ENCODE data around the gene GAREM1. TPM values are rescaled to one million over a fixed set of nuclear protein-coding genes. Genes with fewer than 3 reads are reported as not detected.

Gene GAREM1
- total RNA-seq, 1 experiment from 2014 or later: 10.2 TPM

GRCh38 chr18:32439802-32440201 is 30.9 kb downstream of the GAREM1 start:
- no peaks in the 10 kb centered on the region for H3K4me1 ChIP-seq (replicated peaks; ENCODE audit: insufficient read depth)
- no peaks in the 10 kb centered on the region for H3K27me3 ChIP-seq (ENCODE audit: insufficient read depth, low read depth)
- no peak overlapping the region for H3K27ac ChIP-seq
- no peak overlapping the region for H2AFZ ChIP-seq
- H3K4me3 ChIP-seq: no peak overlapping the region
- CTCF ChIA-PET: no interaction called here
- intact Hi-C loops (cut with micrococcal nuclease; ENCODE audit: unreplicated experiment): no loop called here
- H3K36me3 ChIP-seq (ENCODE audit: low read depth): no peaks in the 10 kb centered on the region
- no peaks in the 10 kb centered on the region for H4K20me1 ChIP-seq (ENCODE audit: insufficient read depth)
- no peak for DNase-seq
- no peaks in the 10 kb centered on the region for H3F3A ChIP-seq (ENCODE audit: insufficient read depth, low read depth)
- H3K9me3 ChIP-seq (ENCODE audit: insufficient read depth, low read depth): no peaks in the 10 kb centered on the region
- H3K9me2 ChIP-seq (ENCODE audit: insufficient read depth): no peaks in the 10 kb centered on the region
- no TSS peak for BruUV-seq (replicated peaks)
- POLR2A ChIA-PET (ENCODE audit: unreplicated experiment): no interaction called here
- H3K79me2 ChIP-seq (ENCODE audit: low read depth): peaks cover 10% of the 10 kb centered on the region; the same call in 1 of the 2 replicates
- TF ChIP-seq CTCF (conservative IDR thresholded peaks at IDR 0.05) (no peak), EZH2 (IDR thresholded peaks at IDR 0.05; ENCODE audit: low read depth) (no peak)
- H3K4me2 ChIP-seq: no peak overlapping the region

- Histone ChIP-seq H3K9me2 (ENCODE audit: insufficient read depth) (no peaks in the 10 kb centered on the region), H2AFZ (no peak overlapping the region), H3K4me3 (no peak overlapping the region), H3K9me3 (ENCODE audit: insufficient read depth, low read depth) (no peaks in the 10 kb centered on the region), H3K36me3 (ENCODE audit: low read depth) (no peaks in the 10 kb centered on the region), H3F3A (ENCODE audit: insufficient read depth, low read depth) (no peaks in the 10 kb centered on the region), H3K4me1 (replicated peaks; ENCODE audit: insufficient read depth) (no peaks in the 10 kb centered on the region), H3K4me2 (no peak overlapping the region), H3K27me3 (ENCODE audit: insufficient read depth, low read depth) (no peaks in the 10 kb centered on the region), H3K79me2 (ENCODE audit: low read depth) (peaks cover 10% of the 10 kb centered on the region; the same call in 1 of the 2 replicates), H3K27ac (no peak overlapping the region), H4K20me1 (ENCODE audit: insufficient read depth) (no peaks in the 10 kb centered on the region)
- intact Hi-C loops (cut with micrococcal nuclease; ENCODE audit: unreplicated experiment): no loop called here
- TF ChIP-seq CTCF (conservative IDR thresholded peaks at IDR 0.05) (no peak), EZH2 (IDR thresholded peaks at IDR 0.05; ENCODE audit: low read depth) (no peak)
- ChIA-PET POLR2A (ENCODE audit: unreplicated experiment) (interaction anchor here (0.6 kb wide), 1 partner anchor 760 kb away, joined by 8 read pairs; no protein-coding TSS in a partner anchor), CTCF (interaction anchor here (0.6 kb wide), 1 partner anchor 35 kb away, joined by 5 read pairs; no protein-coding TSS in a partner anchor)
- BruUV-seq (replicated peaks): no TSS peak
- DNase-seq: no peak
These were observed 31.4 kb downstream of the GAREM1 start for GRCh38 chr18:32439241-32439640.

- TF ChIP-seq CTCF (conservative IDR thresholded peaks at IDR 0.05) (no peak), EZH2 (IDR thresholded peaks at IDR 0.05; ENCODE audit: low read depth) (no peak)
- Histone ChIP-seq H3K27ac (no peak overlapping the region), H4K20me1 (ENCODE audit: insufficient read depth) (no peaks in the 10 kb centered on the region), H3K9me2 (ENCODE audit: insufficient read depth) (no peaks in the 10 kb centered on the region), H3K4me1 (replicated peaks; ENCODE audit: insufficient read depth) (no peaks in the 10 kb centered on the region), H3F3A (ENCODE audit: insufficient read depth, low read depth) (no peaks in the 10 kb centered on the region), H3K36me3 (ENCODE audit: low read depth) (no peaks in the 10 kb centered on the region), H2AFZ (no peak overlapping the region), H3K4me3 (no peak overlapping the region), H3K9me3 (ENCODE audit: insufficient read depth, low read depth) (no peaks in the 10 kb centered on the region), H3K4me2 (no peak overlapping the region), H3K27me3 (ENCODE audit: insufficient read depth, low read depth) (no peaks in the 10 kb centered on the region), H3K79me2 (ENCODE audit: low read depth) (peaks cover 3% of the 10 kb centered on the region; the same call in 1 of the 2 replicates)
- ChIA-PET CTCF (no interaction called here), POLR2A (ENCODE audit: unreplicated experiment) (no interaction called here)
- no peak for DNase-seq
- intact Hi-C loops (cut with micrococcal nuclease; ENCODE audit: unreplicated experiment): no loop called here
- BruUV-seq (replicated peaks): no TSS peak
These were observed 32.5 kb downstream of the GAREM1 start for GRCh38 chr18:32438173-32438572.

Data from PC-9 (cell line).